Adrenal gland (tissue), 5 donors: ENCODE measurements around the gene ARHGAP26.

Source experiments
- CTCF ChIP-seq, 6 experiments: fragments of 450-650 bp in 4 of 6; fragments of 200-600 bp in 2 of 6; sonication (generic) in 1 of 6; IDR thresholded peaks; 1 replicate in 5 of 6; 2 replicates in 1 of 6; pipeline versions ENCODE4 v1.5.1 to v1.8.0; 2016 to 2021; ENCODE audit warnings: antibody characterized with exemption in 6 of 6, mild to moderate bottlenecking in 2 of 6, moderate library complexity in 1 of 6
- POLR2A ChIP-seq, 2 donors: fragments of 450-650 bp; IDR thresholded peaks; one replicate each; pipeline ENCODE4 v1.6.1; 2017; ENCODE audit warnings: antibody characterized with exemption in 2 of 2, mild to moderate bottlenecking in 2 of 2, moderate library complexity in 1 of 2
- donor health status: DM: no; HTN: no; CAD: no.

GRCh38 chr5:143024228-143024920 is 254.2 kb downstream of the ARHGAP26 start:
- no peak for TF ChIP-seq CTCF (IDR thresholded peaks at IDR 0.05)
- TF ChIP-seq POLR2A (IDR thresholded peaks at IDR 0.05): no peak
